Testis (tissue), 3 donors: ENCODE measurements around the gene PLCD3. TPM values are rescaled to one million over a fixed set of nuclear protein-coding genes. Genes with fewer than 3 reads are reported as not detected.
A peak's percentile ranks its signal among the peaks of the same experiment; 100 is the strongest.

ENCODE experiments used
- DNase-seq: peaks from one replicate; pipeline ENCODE4 v3.0.0-alpha.2; 2019
- H3K27ac ChIP-seq, 2 donors: fragments of 200-600 bp; sonication (generic); one replicate each; pipeline ENCODE4 v1.5.1; 2019
- H3K27me3 ChIP-seq: fragments of 200-600 bp; sonication (generic); one replicate; pipeline ENCODE4 v1.5.1; 2019
- H3K36me3 ChIP-seq: fragments of 200-600 bp; sonication (generic); one replicate; pipeline ENCODE4 v1.5.1; 2017; ENCODE audit warnings: low read depth; ENCODE audit errors: missing control alignments
- H3K4me1 ChIP-seq: fragments of 200-600 bp; sonication (generic); one replicate; pipeline ENCODE4 v1.5.1; 2019
- H3K4me3 ChIP-seq, 2 donors: fragments of 200-600 bp; sonication (generic); one replicate each; pipeline ENCODE4 v1.5.1; 2017 to 2019
- H3K9me3 ChIP-seq: fragments of 200-600 bp; sonication (generic); one replicate; pipeline ENCODE4 v1.5.1; 2017
- CTCF ChIP-seq, 3 experiments: fragments of 450-650 bp in 2 of 3; fragments of 200-600 bp in 1 of 3; sonication (generic) in 1 of 3; IDR thresholded peaks; one replicate each; pipeline ENCODE4 v1.5.1; 2016 to 2019; ENCODE audit warnings: antibody characterized with exemption in 3 of 3, mild to moderate bottlenecking in 2 of 3, moderate library complexity in 1 of 3
- POLR2A ChIP-seq: fragments of 450-650 bp; IDR thresholded peaks from one replicate; pipeline ENCODE4 v1.6.1; 2017; ENCODE audit warnings: antibody characterized with exemption, mild to moderate bottlenecking, moderate library complexity
- WGBS, 2 donors: methylation state at CpG; one replicate each; pipeline ENCODE4 v1.1.5; 2018; 5-methylcytosine and 5-hydroxymethylcytosine counted together
- intact Hi-C: fragments of 100-400 bp; cut with DNase I; formaldehyde crosslinking; loops from one replicate; pipeline ENCODE4 v1.15.1; 2023; ENCODE audit warnings: low total_unique reads
- polyA plus RNA-seq: library from polyadenylated mRNA; stranded (reverse); fragments of 350-450 nt; fragmentation: Illumina TruSeq; extraction: RNeasy Lipid Tissue Mini Kit (QIAGEN cat#74804); gene quantifications from one replicate; pipeline ENCODE4 v1.2.3, GENCODE V29; 2014; ENCODE audit warnings: low read depth, low replicate concordance; ENCODE audit not compliant: insufficient read depth
- total RNA-seq, 2 donors: library from RNA; depleted of rRNA; stranded (reverse); fragments of >200 nt; gene quantifications; one replicate each; pipeline ENCODE4 v1.2.3, GENCODE V29; 2016

The PLCD3 gene
- total and polyA plus RNA-seq, 3 donors from 2014 or later: 62.2 to 106 (median 86.3) TPM

GRCh38 chr17:45123076-45123770 lies 9.1 kb downstream of the PLCD3 start:
- Histone ChIP-seq H3K36me3 (no peaks in the 10 kb centered on the region), H3K27ac (no peak overlapping the region), H3K4me3 (no peak overlapping the region), H3K9me3 (no peaks in the 10 kb centered on the region), H3K4me1 (peaks cover 25% of the 10 kb centered on the region), H3K27me3 (no peaks in the 10 kb centered on the region)
- 87 to 89% methylated on average over 6 of the region's 6 CpGs for WGBS, 2 donors
- TF ChIP-seq CTCF (IDR thresholded peaks at IDR 0.05): no peak
- TF ChIP-seq POLR2A: no peak
- intact Hi-C loops: loop anchor here (10.0 kb wide), 1 partner anchor 348 kb away; no protein-coding TSS in a partner anchor
- DNase-seq: no peak

- WGBS, 2 donors: 61 to 70% methylated on average over 10 to 19 of the region's 45 CpGs
- no peak for DNase-seq
- no peak for TF ChIP-seq POLR2A
- H3K36me3 ChIP-seq: no peaks in the 10 kb centered on the region
- H3K9me3 ChIP-seq: no peaks in the 10 kb centered on the region
- no peak overlapping the region for H3K27ac ChIP-seq
- peak overlapping the region in 1 of 2 donors; percentile 5 for H3K4me3 ChIP-seq
- H3K4me1 ChIP-seq: peaks cover 9% of the 10 kb centered on the region
- intact Hi-C loops: loop anchor here (10.0 kb wide), 1 partner anchor 346 kb away; no protein-coding TSS in a partner anchor
- no peaks in the 10 kb centered on the region for H3K27me3 ChIP-seq
Observed at GRCh38 chr17:45121055-45121454, 11.3 kb downstream of the PLCD3 start.

- Histone ChIP-seq H3K4me1 (peaks cover 9% of the 10 kb centered on the region), H3K4me3 (no peak overlapping the region), H3K27ac (no peak overlapping the region), H3K27me3 (no peaks in the 10 kb centered on the region), H3K9me3 (no peaks in the 10 kb centered on the region), H3K36me3 (no peaks in the 10 kb centered on the region)
- no peak for TF ChIP-seq POLR2A
- intact Hi-C loops: loop anchor here (10.0 kb wide), 1 partner anchor 346 kb away; no protein-coding TSS in a partner anchor
- WGBS, 2 donors: 68 to 71% methylated on average over 5 to 22 of the region's 22 CpGs
- DNase-seq: no peak
Observed at GRCh38 chr17:45120558-45120957, 11.8 kb downstream of the PLCD3 start.

- no peaks in the 10 kb centered on the region for H3K9me3 ChIP-seq
- H3K4me3 ChIP-seq: no peak overlapping the region
- H3K4me1 ChIP-seq: peaks cover 9% of the 10 kb centered on the region
- no peak for DNase-seq
- 79 to 84% methylated on average over 8 of the region's 8 CpGs for WGBS, 2 donors
- intact Hi-C loops: loop anchor here (10.0 kb wide), 1 partner anchor 345 kb away; no protein-coding TSS in a partner anchor
- no peak overlapping the region for H3K27ac ChIP-seq
- no peaks in the 10 kb centered on the region for H3K36me3 ChIP-seq
- TF ChIP-seq POLR2A: no peak
- TF ChIP-seq CTCF (IDR thresholded peaks at IDR 0.05): no peak
- H3K27me3 ChIP-seq: no peaks in the 10 kb centered on the region
Observed at GRCh38 chr17:45119964-45120363, 12.4 kb downstream of the PLCD3 start.

GRCh38 chr17:45118691-45119090 lies 13.6 kb downstream of the PLCD3 start:
- 93 to 95% methylated on average over 15 to 23 of the region's 23 CpGs for WGBS, 2 donors
- Histone ChIP-seq H3K4me1 (peaks cover 10% of the 10 kb centered on the region), H3K9me3 (no peaks in the 10 kb centered on the region), H3K27ac (no peak overlapping the region), H3K4me3 (no peak overlapping the region), H3K36me3 (no peaks in the 10 kb centered on the region), H3K27me3 (no peaks in the 10 kb centered on the region)
- TF ChIP-seq CTCF (IDR thresholded peaks at IDR 0.05) (no peak), POLR2A (no peak)
- intact Hi-C loops: no loop called here
- DNase-seq: no peak
